HepG2 (cell line): Measurements from ENCODE around the gene PSMB2. TPM values are rescaled to one million over a fixed set of nuclear protein-coding genes. Genes with fewer than 3 reads are reported as not detected.

ENCODE experiments used
- CREB1 ChIP-seq, 2 experiments: fragments of 450-650 bp in 1 of 2; IDR thresholded peaks; 2 replicates each; pipeline ENCODE4 v1.6.1; 2016 to 2017; ENCODE audit warnings: control low read depth in 1 of 2, mild to moderate bottlenecking in 1 of 2, missing compliant biosample characterization in 1 of 2, missing genetic modification characterization in 1 of 2
- DR1 ChIP-seq: sonication (generic); formaldehyde crosslinking; IDR thresholded peaks from 2 replicates; pipeline ENCODE4 v1.8.0; 2021; ENCODE audit warnings: mild to moderate bottlenecking, missing genetic modification reagents, inconsistent platforms
- MAZ ChIP-seq, 2 experiments: sonication (generic) in 1 of 2; formaldehyde crosslinking in 1 of 2; IDR thresholded peaks; 2 replicates each; pipeline versions ENCODE4 v1.5.0 to v1.6.1; 2012 to 2020; ENCODE audit warnings: low read depth in 2 of 2, mild to moderate bottlenecking in 2 of 2, borderline replicate concordance in 1 of 2, improper control_type of control experiment in 1 of 2, low read length in 1 of 2, missing genetic modification reagents in 1 of 2, moderate library complexity in 1 of 2
- RBM39 ChIP-seq: fragments of 200-400 bp; formaldehyde crosslinking; IDR thresholded peaks from one replicate; pipeline ENCODE4 v1.6.1; 2018; ENCODE audit warnings: antibody characterized with exemption, mild to moderate bottlenecking, low read depth, low read length; ENCODE audit not compliant: poor library complexity, severe bottlenecking
- RFXANK ChIP-seq: IDR thresholded peaks from 2 replicates; pipeline ENCODE4 v1.6.1; 2016
- ZNF138 ChIP-seq: sonication (generic); formaldehyde crosslinking; IDR thresholded peaks from 2 replicates; pipeline ENCODE4 v1.5.0; 2020; ENCODE audit warnings: mild to moderate bottlenecking, low read depth, missing genetic modification reagents
- ZNF326 ChIP-seq: sonication (generic); formaldehyde crosslinking; IDR thresholded peaks from 2 replicates; pipeline ENCODE4 v1.4.0; 2020; ENCODE audit warnings: missing genetic modification reagents, borderline replicate concordance
- ZNF569 ChIP-seq: sonication (generic); formaldehyde crosslinking; IDR thresholded peaks from 2 replicates; pipeline ENCODE4 v1.5.0; 2020; ENCODE audit warnings: mild to moderate bottlenecking, missing genetic modification reagents, moderate library complexity, borderline replicate concordance
- ZNF790 ChIP-seq: sonication (generic); formaldehyde crosslinking; IDR thresholded peaks from 2 replicates; pipeline ENCODE4 v1.8.0; 2022; ENCODE audit warnings: missing genetic modification reagents, mild to moderate bottlenecking, borderline replicate concordance
- polyA plus RNA-seq, 8 experiments: library from polyadenylated mRNA; depleted of rRNA in 3 of 8; stranded (reverse) in 7 of 8; unstranded in 1 of 8; fragments of >200 nt; fragmentation: Illumina TruSeq in 4 of 8; extraction: Trizol in 4 of 8; gene quantifications; 2 replicates each; pipeline versions ENCODE4 v1.2.1 to v1.2.3, GENCODE V29; 2011 to 2016; ENCODE audit warnings: low read depth in 4 of 8, missing spikeins in 1 of 8, mixed read lengths in 1 of 8; ENCODE audit not compliant: insufficient read depth in 1 of 8
- total RNA-seq, 5 experiments: library from RNA; depleted of rRNA; stranded (reverse); fragments of >200 nt; fragmentation: Illumina TruSeq; extraction: Trizol; gene quantifications; 2 replicates each; pipeline ENCODE4 v1.2.3, GENCODE V29; 2016; ENCODE audit warnings: low read depth in 1 of 5
- TF ChIP-seq, protein P1 (sequence below), 2 experiments: sonication (generic) in 1 of 2; formaldehyde crosslinking in 1 of 2; IDR thresholded peaks; 2 replicates each; pipeline versions ENCODE4 v1.5.1 to v1.6.1; 2011 to 2020; ENCODE audit warnings: borderline replicate concordance in 1 of 2, low read depth in 1 of 2, low read length in 1 of 2, mild to moderate bottlenecking in 1 of 2, missing genetic modification reagents in 1 of 2, moderate library complexity in 1 of 2
- TF ChIP-seq, protein P2 (sequence below): sonication (generic); formaldehyde crosslinking; IDR thresholded peaks from 2 replicates; pipeline ENCODE4 v1.5.0; 2020; ENCODE audit warnings: missing genetic modification reagents
- TF ChIP-seq, protein P3 (sequence below): sonication (generic); formaldehyde crosslinking; IDR thresholded peaks from 2 replicates; pipeline ENCODE4 v1.4.0; 2020; ENCODE audit warnings: missing genetic modification reagents, mild to moderate bottlenecking, borderline replicate concordance
- TF ChIP-seq, protein P4 (sequence below): sonication (generic); formaldehyde crosslinking; IDR thresholded peaks from 2 replicates; pipeline ENCODE4 v1.8.0; 2022; ENCODE audit warnings: missing genetic modification reagents, mild to moderate bottlenecking, borderline replicate concordance
- TF ChIP-seq, protein P5 (sequence below): sonication (generic); formaldehyde crosslinking; IDR thresholded peaks from 2 replicates; pipeline ENCODE4 v1.8.0; 2022; ENCODE audit warnings: low read depth, missing genetic modification reagents

The PSMB2 gene
- total and polyA plus RNA-seq, 2 of the 13 experiments (the other 11 are each of a cell fraction or from before 2014, with no cell fraction given) = 60.6 to 62.2 TPM

DNA sequence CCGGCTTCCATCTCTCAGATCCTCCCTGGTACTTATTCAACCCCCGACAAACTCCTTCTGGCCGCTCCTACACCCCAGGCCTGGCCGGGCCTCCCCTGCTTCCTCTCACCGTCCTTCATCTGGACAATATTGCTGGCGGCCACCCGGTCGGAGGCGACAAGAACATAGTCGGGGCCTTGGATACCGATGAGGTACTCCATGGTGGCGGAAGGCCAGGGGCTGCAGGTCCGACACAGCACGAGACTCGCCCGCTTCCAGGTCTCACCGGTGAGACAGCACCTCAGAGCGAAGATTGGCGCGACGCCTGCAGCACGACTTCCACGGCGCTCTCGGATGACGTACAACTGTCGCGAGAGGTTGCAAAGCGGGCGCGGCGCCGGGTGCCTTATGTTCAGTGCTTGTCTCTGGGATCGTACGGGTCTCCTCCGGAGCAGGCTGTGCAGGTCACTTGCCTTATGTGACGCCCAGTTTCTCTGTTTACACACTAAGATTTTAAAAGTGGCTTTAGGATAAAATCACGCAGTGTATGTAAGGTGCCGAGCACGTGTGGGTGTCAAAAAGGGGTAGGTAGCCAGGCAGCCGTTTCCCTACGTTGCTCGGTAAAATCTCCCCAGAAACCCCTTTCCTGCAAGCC, at the start of gene PSMB2 (continued):
- TF ChIP-seq, protein P1, sequence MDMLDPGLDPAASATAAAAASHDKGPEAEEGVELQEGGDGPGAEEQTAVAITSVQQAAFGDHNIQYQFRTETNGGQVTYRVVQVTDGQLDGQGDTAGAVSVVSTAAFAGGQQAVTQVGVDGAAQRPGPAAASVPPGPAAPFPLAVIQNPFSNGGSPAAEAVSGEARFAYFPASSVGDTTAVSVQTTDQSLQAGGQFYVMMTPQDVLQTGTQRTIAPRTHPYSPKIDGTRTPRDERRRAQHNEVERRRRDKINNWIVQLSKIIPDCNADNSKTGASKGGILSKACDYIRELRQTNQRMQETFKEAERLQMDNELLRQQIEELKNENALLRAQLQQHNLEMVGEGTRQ (IDR thresholded peaks at IDR 0.05; ENCODE audit: low read depth, low read length) = no peak
- TF ChIP-seq, protein P1 (CRISPR knock-in tag; IDR thresholded peaks at IDR 0.05; ENCODE audit: borderline replicate concordance) = no peak
- TF ChIP-seq ZNF790 (CRISPR knock-in tag) (0 out of 2 replicates have a peak, but pooled peaks have one; percentile 22), RBM39 (no peak), CREB1 (IDR thresholded peaks at IDR 0.05) (peak; percentile 97), CREB1 (CRISPR knock-in tag; IDR thresholded peaks at IDR 0.05) (peak; percentile 100), ZNF326 (no peak), ZNF138 (no peak; the same call in 1 of the 2 replicates), DR1 (CRISPR knock-in tag) (peak; percentile 65; the same call in 1 of the 2 replicates), RFXANK (no peak), MAZ (IDR thresholded peaks at IDR 0.05; ENCODE audit: borderline replicate concordance, low read depth, low read length) (no peak), MAZ (CRISPR knock-in tag; IDR thresholded peaks at IDR 0.05; ENCODE audit: low read depth) (peak; percentile 63; the same call in 1 of the 2 replicates), ZNF569 (CRISPR knock-in tag) (no peak)
- TF ChIP-seq, protein P2, sequence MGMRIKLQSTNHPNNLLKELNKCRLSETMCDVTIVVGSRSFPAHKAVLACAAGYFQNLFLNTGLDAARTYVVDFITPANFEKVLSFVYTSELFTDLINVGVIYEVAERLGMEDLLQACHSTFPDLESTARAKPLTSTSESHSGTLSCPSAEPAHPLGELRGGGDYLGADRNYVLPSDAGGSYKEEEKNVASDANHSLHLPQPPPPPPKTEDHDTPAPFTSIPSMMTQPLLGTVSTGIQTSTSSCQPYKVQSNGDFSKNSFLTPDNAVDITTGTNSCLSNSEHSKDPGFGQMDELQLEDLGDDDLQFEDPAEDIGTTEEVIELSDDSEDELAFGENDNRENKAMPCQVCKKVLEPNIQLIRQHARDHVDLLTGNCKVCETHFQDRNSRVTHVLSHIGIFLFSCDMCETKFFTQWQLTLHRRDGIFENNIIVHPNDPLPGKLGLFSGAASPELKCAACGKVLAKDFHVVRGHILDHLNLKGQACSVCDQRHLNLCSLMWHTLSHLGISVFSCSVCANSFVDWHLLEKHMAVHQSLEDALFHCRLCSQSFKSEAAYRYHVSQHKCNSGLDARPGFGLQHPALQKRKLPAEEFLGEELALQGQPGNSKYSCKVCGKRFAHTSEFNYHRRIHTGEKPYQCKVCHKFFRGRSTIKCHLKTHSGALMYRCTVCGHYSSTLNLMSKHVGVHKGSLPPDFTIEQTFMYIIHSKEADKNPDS (CRISPR knock-in tag) = peak; percentile 80; the same call in 1 of the 2 replicates
- TF ChIP-seq, protein P3, sequence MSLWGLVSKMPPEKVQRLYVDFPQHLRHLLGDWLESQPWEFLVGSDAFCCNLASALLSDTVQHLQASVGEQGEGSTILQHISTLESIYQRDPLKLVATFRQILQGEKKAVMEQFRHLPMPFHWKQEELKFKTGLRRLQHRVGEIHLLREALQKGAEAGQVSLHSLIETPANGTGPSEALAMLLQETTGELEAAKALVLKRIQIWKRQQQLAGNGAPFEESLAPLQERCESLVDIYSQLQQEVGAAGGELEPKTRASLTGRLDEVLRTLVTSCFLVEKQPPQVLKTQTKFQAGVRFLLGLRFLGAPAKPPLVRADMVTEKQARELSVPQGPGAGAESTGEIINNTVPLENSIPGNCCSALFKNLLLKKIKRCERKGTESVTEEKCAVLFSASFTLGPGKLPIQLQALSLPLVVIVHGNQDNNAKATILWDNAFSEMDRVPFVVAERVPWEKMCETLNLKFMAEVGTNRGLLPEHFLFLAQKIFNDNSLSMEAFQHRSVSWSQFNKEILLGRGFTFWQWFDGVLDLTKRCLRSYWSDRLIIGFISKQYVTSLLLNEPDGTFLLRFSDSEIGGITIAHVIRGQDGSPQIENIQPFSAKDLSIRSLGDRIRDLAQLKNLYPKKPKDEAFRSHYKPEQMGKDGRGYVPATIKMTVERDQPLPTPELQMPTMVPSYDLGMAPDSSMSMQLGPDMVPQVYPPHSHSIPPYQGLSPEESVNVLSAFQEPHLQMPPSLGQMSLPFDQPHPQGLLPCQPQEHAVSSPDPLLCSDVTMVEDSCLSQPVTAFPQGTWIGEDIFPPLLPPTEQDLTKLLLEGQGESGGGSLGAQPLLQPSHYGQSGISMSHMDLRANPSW = no peak
- TF ChIP-seq, protein P4, sequence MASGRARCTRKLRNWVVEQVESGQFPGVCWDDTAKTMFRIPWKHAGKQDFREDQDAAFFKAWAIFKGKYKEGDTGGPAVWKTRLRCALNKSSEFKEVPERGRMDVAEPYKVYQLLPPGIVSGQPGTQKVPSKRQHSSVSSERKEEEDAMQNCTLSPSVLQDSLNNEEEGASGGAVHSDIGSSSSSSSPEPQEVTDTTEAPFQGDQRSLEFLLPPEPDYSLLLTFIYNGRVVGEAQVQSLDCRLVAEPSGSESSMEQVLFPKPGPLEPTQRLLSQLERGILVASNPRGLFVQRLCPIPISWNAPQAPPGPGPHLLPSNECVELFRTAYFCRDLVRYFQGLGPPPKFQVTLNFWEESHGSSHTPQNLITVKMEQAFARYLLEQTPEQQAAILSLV (CRISPR knock-in tag) = no peak
- TF ChIP-seq, protein P5, sequence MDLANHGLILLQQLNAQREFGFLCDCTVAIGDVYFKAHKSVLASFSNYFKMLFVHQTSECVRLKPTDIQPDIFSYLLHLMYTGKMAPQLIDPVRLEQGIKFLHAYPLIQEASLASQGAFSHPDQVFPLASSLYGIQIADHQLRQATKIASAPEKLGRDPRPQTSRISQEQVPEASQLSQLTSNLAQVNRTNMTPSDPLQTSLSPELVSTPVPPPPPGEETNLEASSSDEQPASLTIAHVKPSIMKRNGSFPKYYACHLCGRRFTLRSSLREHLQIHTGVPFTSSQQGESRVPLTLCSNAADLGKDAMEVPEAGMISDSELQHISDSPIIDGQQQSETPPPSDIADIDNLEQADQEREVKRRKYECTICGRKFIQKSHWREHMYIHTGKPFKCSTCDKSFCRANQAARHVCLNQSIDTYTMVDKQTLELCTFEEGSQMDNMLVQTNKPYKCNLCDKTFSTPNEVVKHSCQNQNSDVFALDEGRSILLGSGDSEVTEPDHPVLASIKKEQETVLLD (CRISPR knock-in tag) = no peak
